DND-41 (cell line): ENCODE data around the gene RPS8.

Experiments
- ATAC-seq: fragments of 200-7000 bp; cut with Tn5 transposase; 3 replicates; pipeline ENCODE4 v1.9.1; 2021; ENCODE audit warnings: low read depth; ENCODE audit not compliant: insufficient read depth
- DNase-seq: peaks from one replicate; pipeline ENCODE4 v3.0.0-alpha.2; 2020
- H2AFZ ChIP-seq: 2 replicates; pipeline ENCODE4 v1.6.0; 2012; ENCODE audit warnings: low read depth, low read length
- H3K27ac ChIP-seq: 2 replicates; pipeline ENCODE4 v1.5.1; 2012; ENCODE audit warnings: low read length, inconsistent platforms
- H3K27me3 ChIP-seq: fragments of 200-600 bp; sonication (generic); 2 replicates; pipeline ENCODE4 v1.6.0; 2012; ENCODE audit warnings: low read length, mild to moderate bottlenecking, inconsistent platforms; ENCODE audit not compliant: insufficient read depth, poor library complexity
- H3K36me3 ChIP-seq: 2 replicates; pipeline ENCODE4 v1.5.1; 2012; ENCODE audit warnings: low read length, inconsistent platforms; ENCODE audit not compliant: insufficient read depth
- H3K4me1 ChIP-seq: 2 replicates; pipeline ENCODE4 v1.5.1; 2012; ENCODE audit warnings: mild to moderate bottlenecking, low read length; ENCODE audit not compliant: insufficient read depth
- H3K4me2 ChIP-seq: 2 replicates; pipeline ENCODE4 v1.6.0; 2012; ENCODE audit warnings: mild to moderate bottlenecking, moderate library complexity, low read length, inconsistent platforms; ENCODE audit not compliant: insufficient read depth
- H3K4me3 ChIP-seq, 2 experiments: fragments of 200-600 bp in 1 of 2; shearing (Covaris generic) in 1 of 2; 2 replicates each; pipeline ENCODE4 v1.5.1; 2012 to 2016; ENCODE audit warnings: inconsistent platforms in 2 of 2, low read length in 2 of 2, mild to moderate bottlenecking in 2 of 2, low read depth in 1 of 2, moderate library complexity in 1 of 2
- H3K79me2 ChIP-seq: 2 replicates; pipeline ENCODE4 v1.6.0; 2012; ENCODE audit warnings: low read length, inconsistent platforms; ENCODE audit not compliant: insufficient read depth
- H3K9ac ChIP-seq: 2 replicates; pipeline ENCODE4 v1.6.0; 2012; ENCODE audit warnings: low read depth, mild to moderate bottlenecking, inconsistent platforms, low read length, moderate library complexity
- H3K9me3 ChIP-seq: 2 replicates; pipeline ENCODE4 v1.5.1; 2012; ENCODE audit warnings: low read length, moderate library complexity, mild to moderate bottlenecking, inconsistent platforms; ENCODE audit not compliant: insufficient read depth, severe bottlenecking
- H4K20me1 ChIP-seq: 2 replicates; pipeline ENCODE4 v1.6.0; 2012; ENCODE audit warnings: low read length; ENCODE audit not compliant: insufficient read depth
- CTCF ChIP-seq: IDR thresholded peaks from 2 replicates; pipeline ENCODE4 v1.5.1; 2012; ENCODE audit warnings: borderline replicate concordance, low read length, moderate library complexity, mild to moderate bottlenecking; ENCODE audit not compliant: poor library complexity, severe bottlenecking; ENCODE audit errors: extremely low read depth
- EZH2 ChIP-seq: IDR thresholded peaks from 3 replicates; pipeline ENCODE4 v1.6.1; 2012; ENCODE audit warnings: borderline replicate concordance, low read depth, mild to moderate bottlenecking, moderate library complexity, low read length, inconsistent platforms; ENCODE audit not compliant: severe bottlenecking

The RPS8 gene

DNA sequence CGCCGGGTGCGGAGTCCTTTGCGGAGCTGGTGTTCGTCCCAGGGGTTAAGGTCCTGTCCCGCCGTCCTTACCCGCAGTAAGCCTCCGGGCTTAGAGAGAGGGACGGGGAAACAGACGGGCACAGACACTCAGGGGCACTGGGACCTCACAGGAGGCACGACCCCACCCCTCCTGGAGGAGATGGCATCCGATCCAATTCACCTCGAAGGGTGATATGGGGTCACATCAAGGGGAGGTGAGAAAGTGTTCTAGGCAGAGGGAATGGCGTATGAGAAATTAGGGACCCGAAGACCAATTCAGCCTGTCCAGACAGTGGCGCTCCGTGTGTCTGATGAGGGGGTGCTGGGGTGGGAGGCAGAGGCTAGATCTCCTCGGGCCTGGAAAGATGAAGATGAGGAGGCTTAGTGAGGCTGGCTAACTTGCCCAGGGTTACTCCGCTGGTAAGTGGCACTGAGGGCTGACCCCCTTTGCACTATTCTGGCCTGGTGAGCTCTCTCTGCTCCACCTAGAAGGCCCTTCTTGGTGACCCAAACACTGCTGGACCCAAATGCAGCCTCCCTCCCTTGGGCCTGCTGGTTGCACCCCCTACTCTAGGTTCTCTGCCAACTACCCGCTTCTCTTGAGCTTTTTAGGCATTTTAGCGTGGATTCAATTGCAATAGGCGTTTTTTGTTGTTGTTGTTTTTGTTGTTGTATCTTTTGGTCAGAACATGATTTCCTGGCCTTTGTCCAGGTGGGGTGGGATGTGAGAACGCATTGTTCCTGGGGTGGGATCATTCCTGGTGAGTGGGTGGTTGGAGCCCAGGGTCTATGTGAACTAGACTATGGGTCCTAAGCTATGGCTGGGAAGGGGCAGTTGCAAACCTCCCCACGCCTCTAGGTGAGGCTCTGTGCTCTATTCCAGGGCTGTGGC is 45.2 kb downstream of the RPS8 start:
- DNase-seq (no peak), ATAC-seq (peak; percentile 24)
- peak overlapping the region; percentile 71 for H3K9ac ChIP-seq
- H3K36me3 ChIP-seq = no peaks in the 10 kb centered on the region
- peak overlapping the region; percentile 95 for H3K27ac ChIP-seq
- no peaks in the 10 kb centered on the region for H3K79me2 ChIP-seq
- H4K20me1 ChIP-seq = no peaks in the 10 kb centered on the region
- H3K4me3 ChIP-seq = peak overlapping the region; percentile 3 to 62; a peak in 3 of 4 replicates
- H2AFZ ChIP-seq = peak overlapping the region; percentile 87
- TF ChIP-seq EZH2 = no peak
- no peak for TF ChIP-seq CTCF
- H3K4me1 ChIP-seq = peaks cover 37% of the 10 kb centered on the region
- no peaks in the 10 kb centered on the region for H3K27me3 ChIP-seq
- no peaks in the 10 kb centered on the region for H3K9me3 ChIP-seq
- H3K4me2 ChIP-seq = peak overlapping the region; percentile 64

DNA sequence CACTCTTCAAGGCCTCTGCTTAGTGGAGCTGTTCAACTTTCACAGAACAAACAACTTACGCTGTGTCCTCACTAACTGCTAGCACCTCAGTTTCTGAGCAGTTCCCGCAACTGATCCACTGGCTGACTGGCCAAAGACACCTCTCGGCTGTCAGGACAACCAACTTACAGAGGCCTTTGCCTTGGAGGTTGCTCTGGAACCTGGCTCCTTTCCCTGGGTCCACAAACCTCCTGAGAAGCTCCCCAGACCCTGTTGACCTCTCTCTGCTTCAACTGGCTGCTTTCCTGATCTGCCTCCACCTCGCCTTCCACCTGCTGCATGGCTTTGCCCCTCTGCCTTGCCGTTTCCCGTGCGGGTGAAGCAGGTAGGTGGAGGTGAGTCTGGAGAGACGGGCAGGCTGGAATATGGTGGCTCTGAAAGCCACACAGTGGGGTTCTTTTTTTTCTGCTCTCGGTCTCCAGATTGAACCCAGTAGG is 45.9 kb downstream of the RPS8 start:
- no peak for DNase-seq
- H3K4me1 ChIP-seq = peaks cover 37% of the 10 kb centered on the region
- no peaks in the 10 kb centered on the region for H3K36me3 ChIP-seq
- ATAC-seq = no peak
- H3K9ac ChIP-seq = no peak overlapping the region
- H2AFZ ChIP-seq = no peak overlapping the region
- no peak for TF ChIP-seq EZH2
- no peak for TF ChIP-seq CTCF
- H3K4me2 ChIP-seq = no peak overlapping the region
- H3K4me3 ChIP-seq = no peak overlapping the region
- no peaks in the 10 kb centered on the region for H3K27me3 ChIP-seq
- no peaks in the 10 kb centered on the region for H3K9me3 ChIP-seq
- H3K27ac ChIP-seq = no peak overlapping the region
- H4K20me1 ChIP-seq = no peaks in the 10 kb centered on the region
- H3K79me2 ChIP-seq = no peaks in the 10 kb centered on the region

DNA sequence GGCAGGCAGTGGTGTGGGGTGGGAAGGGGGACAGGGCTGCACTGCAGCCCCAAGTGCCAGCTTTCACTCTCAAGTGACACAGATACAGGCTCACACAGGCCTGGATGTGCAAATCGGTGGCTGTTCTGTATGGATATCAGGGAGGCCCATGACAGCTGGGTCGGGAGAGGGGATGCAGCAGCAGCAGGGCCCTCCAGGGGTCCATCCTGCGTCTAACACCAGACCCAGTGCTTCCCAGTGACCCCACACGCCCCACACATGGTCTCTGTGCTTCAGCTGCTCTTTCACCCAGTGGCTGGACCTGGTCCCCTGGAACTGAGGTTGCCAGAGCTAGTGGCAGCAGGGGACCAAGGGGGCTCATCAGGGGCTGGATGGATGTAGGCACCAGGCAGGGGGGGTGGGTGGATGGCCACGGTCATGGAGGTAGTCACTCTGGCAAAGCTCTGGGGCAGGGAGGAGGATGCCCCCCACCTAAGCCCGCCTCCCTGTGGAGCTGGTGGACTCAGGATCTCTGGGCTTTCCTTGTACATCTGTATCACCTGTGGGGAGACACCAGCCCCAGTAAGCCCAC is 46.9 kb downstream of the RPS8 start:
- TF ChIP-seq CTCF = no peak
- TF ChIP-seq EZH2 = no peak
- Histone ChIP-seq H3K27me3 (no peaks in the 10 kb centered on the region), H4K20me1 (no peaks in the 10 kb centered on the region), H3K27ac (no peak overlapping the region), H3K4me1 (peaks cover 37% of the 10 kb centered on the region), H3K4me2 (no peak overlapping the region), H3K9ac (no peak overlapping the region), H3K36me3 (no peaks in the 10 kb centered on the region), H3K79me2 (no peaks in the 10 kb centered on the region), H2AFZ (no peak overlapping the region), H3K4me3 (no peak overlapping the region), H3K9me3 (no peaks in the 10 kb centered on the region)
- ATAC-seq = no peak
- no peak for DNase-seq
